GM19239 (cell line): ENCODE data around the gene TFF2.

ENCODE experiments used
- DNase-seq: peaks from one replicate; pipeline ENCODE4 v3.0.0; 2011; ENCODE audit warnings: low spot score; ENCODE audit not compliant: insufficient read length
- FAIRE-seq: peaks from 2 replicates; lab custom pipeline; 2011; peaks lifted over from hg19 to GRCh38; lab: Jason Lieb, UNC

The TFF2 gene

DNA sequence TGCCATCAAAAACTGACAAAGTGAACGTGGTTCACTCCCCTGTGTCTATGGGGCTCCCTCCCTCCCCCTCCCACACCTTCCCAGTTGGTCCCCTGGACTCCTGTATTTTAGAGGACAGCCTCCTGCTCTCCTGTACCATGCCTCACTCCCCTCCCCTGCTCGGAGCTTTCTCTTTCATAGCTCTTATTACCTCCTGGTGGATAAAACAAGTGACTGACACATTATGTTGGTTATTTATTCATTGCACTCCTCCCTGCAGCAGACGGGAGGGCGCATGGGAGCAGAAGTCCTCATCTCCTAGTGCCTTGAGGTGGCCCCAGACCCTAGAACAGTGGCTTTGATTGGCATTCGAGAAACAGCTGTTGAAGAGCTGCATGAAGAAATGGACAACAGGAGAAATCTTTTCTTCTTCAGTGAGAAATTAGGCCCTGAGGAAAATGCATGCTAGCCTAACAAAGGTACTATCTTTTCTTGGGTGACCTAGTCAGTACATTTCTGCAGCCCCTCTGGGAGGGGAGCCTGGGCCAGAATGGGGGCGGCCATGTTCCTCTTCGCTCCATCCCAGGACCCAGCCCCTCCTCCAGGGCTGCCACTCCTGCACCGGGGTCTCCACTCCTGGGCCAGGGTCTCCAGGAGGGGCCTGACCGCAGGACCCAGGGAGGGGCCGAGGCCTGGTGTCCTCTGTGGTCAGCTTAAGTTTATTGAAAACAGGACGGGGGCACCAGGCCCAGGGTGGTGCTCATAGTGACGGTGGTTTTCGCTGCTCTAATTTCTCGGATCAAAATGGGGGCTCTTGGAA, 16.8 kb upstream of the TFF2 start:
- DNase-seq (no peak), FAIRE-seq (no peak)

DNA sequence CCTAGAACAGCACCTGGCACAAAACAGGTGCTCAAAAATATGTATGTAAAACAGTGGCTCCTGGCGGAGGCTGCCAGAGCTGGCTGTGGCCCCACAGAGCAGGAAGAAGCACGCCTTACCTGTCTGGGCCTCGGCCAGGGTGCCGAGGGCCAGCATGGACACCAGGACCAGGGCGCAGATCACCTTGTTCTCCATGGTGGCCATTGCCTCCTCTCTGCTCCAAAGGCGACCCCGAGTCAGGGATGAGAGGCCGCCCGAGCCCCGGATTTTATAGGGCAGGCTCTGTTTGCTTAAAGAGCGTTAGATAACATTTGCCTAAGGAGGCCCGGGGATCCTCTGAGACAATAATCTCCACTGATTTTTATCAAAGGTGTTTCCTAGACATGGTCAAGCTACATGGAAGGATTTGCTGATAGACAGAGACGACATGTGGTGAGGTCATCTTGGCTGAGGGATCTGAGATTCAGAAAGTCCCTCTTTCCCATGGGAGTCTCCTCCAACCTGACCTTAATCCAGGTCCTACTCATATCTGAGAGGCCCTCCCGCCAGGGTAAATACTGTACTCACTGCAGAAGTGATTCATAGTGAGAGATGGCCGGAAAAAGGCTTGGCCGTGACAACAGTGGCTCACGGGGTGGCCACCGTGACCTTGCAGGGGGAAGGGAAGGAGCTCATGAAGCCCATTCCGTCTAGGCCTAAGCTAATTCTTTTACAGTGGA, 15.7 kb upstream of the TFF2 start, which contains the start of gene TFF1:
Gene TFF1, minus strand, starts transcription at position 244 of the 719 bp plus-strand sequence. Its CDS starts 40 bp downstream, at position 204.
- FAIRE-seq (no peak), DNase-seq (no peak)

GRCh38 chr21:42365770-42366169, 15.0 kb upstream of the TFF2 start:
- FAIRE-seq = no peak
- no peak for DNase-seq

DNA sequence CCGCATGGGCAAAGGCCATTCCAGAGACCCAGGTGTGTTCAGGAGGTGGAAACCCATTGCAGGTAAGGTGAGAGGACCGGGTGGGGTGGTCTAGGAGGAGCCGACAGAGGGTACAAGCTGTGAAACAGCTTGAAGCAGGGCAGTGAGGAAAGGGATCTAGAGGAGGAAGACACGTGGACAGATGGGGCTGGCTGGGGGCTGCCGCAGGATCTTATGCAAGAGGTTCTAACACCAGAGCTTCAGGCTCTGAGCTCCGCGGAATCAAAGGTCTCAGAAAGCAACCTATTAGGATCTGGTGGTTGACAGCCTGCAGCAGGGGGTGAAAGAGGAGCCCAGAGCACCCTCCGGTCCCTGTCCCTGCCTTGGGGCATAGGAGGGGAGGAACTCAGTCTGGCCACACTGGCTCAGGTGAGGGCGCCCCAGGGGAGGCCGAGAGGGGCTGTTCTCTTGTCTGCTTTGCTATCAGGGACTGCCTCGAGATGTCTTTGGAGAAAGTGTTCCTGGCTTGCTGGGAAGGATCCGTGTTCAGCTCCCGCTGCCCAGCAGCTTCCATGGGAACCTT, 13.6 kb upstream of the TFF2 start:
- FAIRE-seq (no peak), DNase-seq (no peak)

GRCh38 chr21:42363312-42363711, 12.5 kb upstream of the TFF2 start:
- DNase-seq = no peak
- FAIRE-seq = no peak

- DNase-seq (no peak), FAIRE-seq (no peak)
Observed at GRCh38 chr21:42362700-42363099, 11.9 kb upstream of the TFF2 start.

DNA sequence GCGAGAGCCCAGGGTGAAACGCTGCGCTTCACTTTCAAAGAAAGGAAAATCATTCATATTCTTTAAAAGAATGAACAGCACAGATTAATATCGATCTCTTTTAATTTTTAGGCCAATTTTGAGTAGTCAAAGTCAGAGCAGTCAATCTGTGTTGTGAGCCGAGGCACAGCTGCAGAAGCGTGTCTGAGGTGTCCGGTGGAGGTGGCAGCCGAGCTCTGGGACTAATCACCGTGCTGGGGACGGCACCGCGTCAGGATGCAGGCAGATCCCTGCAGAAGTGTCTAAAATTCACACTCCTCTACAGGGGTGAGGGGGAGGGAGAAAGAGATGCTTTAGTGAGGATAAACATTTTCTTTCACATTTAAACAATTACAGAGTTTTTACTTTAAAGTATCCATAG, 11.4 kb upstream of the TFF2 start:
- DNase-seq = no peak
- FAIRE-seq = no peak

GRCh38 chr21:42361286-42361685, 10.5 kb upstream of the TFF2 start:
- FAIRE-seq (no peak), DNase-seq (no peak)

DNA sequence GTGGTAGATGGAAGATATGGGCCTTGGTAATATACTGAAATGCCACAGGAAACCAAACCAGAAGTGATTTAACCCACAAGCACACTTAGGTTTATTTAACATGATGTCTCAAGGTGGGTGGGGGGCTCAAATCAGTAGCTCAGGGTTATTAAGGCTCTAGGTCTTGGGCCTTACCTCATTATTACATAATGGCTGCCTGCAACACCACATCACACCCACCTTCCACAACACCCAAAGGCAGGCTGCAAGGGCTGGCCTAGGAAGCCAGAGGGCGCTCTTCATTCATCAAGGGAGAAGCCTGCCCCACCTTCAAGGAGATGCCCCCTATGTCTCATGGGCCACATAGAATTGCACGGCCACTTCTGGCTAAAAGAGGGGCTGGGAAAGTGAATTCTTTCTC, 9.5 kb upstream of the TFF2 start:
- FAIRE-seq = no peak
- DNase-seq = no peak

DNA sequence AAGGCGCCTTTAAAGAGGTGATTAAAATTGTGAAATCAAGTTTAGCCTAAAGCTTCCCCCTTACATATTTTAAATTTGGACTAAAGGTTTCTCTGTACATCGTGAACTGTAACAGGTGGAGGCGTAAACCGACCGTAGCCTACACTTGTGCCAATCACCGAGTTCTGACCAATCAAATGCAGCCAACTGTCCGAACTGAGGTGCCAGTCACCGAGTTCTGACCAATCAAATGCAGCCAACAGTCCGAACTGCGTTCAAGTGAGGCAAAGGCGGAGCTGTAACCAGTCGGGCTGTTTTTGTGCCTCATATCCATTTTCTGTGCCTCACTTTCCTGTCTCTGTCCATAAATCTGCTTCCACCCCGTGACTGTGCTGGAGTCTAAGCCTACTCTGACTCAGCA, 8.1 kb upstream of the TFF2 start:
- FAIRE-seq = no peak
- no peak for DNase-seq

- FAIRE-seq = no peak
- DNase-seq = no peak
Observed at GRCh38 chr21:42358261-42358660, 7.5 kb upstream of the TFF2 start.

DNA sequence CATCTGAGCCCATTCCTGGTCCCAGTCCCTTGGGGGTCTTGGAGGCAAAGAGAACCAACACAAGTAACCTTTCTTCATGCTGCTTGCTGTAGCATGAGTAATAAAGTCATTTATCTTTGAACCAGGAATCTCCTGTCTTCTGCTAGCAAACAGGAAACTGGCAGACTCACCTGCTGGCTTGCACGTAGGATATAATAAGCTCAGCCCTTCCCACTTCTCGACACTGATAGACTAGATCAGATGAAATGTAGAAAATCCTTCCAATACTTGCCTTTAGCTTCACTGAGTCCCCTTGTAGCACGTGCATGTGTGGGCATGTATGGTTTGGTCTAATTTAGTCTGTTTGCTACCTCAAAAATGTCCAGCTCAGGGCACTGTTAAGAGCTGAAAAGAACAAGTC, 6.5 kb upstream of the TFF2 start:
- no peak for FAIRE-seq
- DNase-seq = no peak

GRCh38 chr21:42356650-42357049, 5.9 kb upstream of the TFF2 start:
- DNase-seq = no peak
- FAIRE-seq = no peak

DNA sequence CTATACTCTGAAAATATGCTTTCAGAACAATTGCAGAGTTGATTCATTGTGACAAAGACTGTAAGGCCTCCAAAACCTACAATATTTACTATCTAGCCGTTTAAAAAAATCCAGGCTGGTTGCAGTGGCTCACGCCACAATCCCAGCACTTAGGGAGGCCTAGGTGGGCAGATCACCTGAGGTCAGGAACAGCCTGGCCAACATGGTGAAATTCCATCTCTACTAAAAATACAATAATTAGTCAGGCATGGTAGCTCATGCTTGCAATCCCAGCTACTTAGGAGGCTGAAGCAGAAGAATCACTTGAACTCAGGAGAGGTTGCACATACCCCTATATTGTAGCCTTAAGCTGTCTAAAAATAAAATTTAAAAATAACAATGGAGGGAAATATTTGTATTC, 5.3 kb upstream of the TFF2 start:
- DNase-seq (no peak), FAIRE-seq (no peak)

GRCh38 chr21:42353623-42354022, 2.8 kb upstream of the TFF2 start:
- FAIRE-seq (no peak), DNase-seq (no peak)

DNA sequence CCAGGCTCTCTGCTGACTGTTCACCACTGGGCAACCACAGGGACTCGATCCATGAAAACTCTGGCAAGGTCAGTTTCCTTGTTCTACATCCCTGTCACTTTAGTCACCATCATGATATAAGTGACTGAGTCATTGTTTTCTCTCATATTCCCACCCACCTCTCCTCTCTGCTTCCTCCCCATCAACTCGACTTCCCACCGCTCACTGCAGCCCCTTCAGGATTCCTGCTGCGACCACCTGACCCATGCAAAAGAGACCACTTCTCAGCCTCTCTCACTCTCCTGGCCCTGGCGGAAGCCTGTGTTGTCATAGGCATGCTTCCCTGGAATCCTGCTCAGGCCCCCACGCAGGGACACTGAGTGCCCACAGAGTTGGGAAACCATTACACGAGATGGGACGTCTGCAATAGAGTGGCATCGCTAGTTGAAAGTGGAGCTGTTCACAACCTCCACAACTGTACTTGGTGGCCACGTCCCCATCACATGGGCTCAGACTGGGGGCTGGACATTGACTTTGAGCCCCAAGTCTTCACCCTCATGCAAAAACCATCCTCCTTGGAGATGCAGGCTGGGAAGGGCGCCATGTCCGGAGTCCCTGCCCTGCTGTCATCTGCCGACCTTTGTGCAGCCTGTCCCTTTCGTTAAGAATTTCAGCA, 1.8 kb upstream of the TFF2 start:
- no peak for FAIRE-seq
- no peak for DNase-seq

- FAIRE-seq = no peak
- DNase-seq = no peak
Observed at GRCh38 chr21:42351626-42352440, 1.0 kb upstream of the TFF2 start.

DNA sequence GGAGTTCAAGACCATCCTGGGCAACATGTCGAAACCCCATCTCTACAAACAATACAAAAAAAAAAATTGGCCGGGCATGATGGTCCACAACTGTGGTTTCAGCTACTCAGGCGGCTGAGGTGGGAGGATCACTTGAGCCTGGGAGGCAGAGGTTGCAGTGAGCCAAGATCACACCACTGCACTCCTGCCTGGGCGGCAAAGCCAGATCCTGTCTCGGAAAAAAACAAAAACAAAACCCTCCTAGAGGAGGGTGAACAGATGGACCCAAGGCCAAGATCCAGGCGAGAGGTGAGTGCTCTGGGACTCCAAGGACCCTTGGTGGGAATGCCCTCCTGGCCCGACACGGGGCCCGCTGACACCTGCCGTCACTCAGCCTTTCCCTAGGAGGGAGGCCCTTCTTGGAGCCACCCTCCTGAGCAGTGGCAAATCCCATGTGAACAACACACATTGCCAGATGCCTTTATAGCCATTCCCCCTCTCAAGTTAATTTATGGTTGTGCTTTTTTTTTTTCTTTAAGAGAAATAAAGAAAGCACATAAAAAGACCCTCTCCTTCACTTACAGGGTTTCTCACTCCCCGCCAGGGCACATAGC, 380 bp downstream of the TFF2 start:
- FAIRE-seq (no peak), DNase-seq (no peak)

DNA sequence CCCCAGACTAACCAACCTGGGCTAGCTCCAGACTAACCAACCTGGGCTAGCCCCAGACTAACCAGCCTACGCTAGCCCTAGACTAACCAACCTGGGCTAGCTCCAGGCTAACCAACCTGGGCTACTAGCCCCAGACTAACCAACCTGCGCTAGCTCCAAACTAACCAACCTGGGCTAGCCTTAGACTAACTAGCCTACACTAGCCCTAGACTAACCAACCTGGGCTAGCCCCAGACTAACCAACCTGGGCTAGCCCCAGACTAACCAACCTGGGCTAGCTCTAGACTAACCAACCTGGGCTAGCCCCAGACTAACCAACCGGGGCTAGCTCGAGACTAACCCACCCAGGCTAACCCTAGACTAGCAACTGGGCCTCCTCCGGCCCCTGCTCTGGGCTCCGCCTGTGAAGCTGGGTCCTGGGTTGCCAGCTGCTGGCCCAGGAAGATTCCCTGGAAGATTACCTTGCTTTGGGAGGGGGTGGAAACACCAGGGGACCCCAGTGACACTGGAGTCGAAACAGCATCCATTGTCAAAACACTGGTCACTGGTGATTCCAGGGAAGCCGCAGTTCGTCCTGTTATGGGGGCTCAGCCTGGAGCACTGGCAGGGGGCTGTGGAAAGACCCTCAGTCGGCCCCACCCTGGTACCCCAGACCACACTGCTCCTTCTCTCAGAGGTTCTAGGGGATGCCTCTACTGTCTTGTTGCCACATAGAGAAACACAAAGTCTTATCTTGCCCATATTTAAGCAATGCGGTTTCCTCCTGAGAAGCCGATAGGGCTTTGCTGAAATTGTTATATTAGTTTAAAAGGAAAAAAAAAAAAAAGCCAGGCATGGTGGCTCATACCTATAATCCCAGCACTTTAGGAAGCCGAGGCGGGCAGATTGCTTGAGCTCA, 1.1 kb downstream of the TFF2 start:
- DNase-seq = no peak

More for the DNA sequence above, 1.1 kb downstream of the TFF2 start:
- no peak for FAIRE-seq
